CD4-positive, alpha-beta T cell treated with Interleukin-17A for 4 hours (primary cell): ENCODE data around the gene S100A6.

Experiments used
- DNase-seq: peaks from one replicate; pipeline ENCODE4 v3.0.0-alpha.2; 2020; ENCODE audit warnings: mixed read lengths

Gene S100A6

GRCh38 chr1:153493343-153493960 lies 42.3 kb downstream of the S100A6 start:
- no peak for DNase-seq

- no peak for DNase-seq
These were observed 45.3 kb downstream of the S100A6 start for GRCh38 chr1:153490272-153491051.

GRCh38 chr1:153488731-153489130 lies 47.1 kb downstream of the S100A6 start:
- DNase-seq, result no peak

- no peak for DNase-seq
These were observed 48.1 kb downstream of the S100A6 start for GRCh38 chr1:153487707-153488106.

- DNase-seq, result no peak
These were observed 49.9 kb downstream of the S100A6 start for GRCh38 chr1:153485863-153486262.
